K562 (cell line): ENCODE data around the gene KRT71. TPM values are rescaled to one million over a fixed set of nuclear protein-coding genes. Genes with fewer than 3 reads are reported as not detected.

Source experiments
- ATAC-seq: fragments of 200-7000 bp; cut with Tn5 transposase; 3 replicates; pipeline ENCODE4 v1.9.1; 2020; ENCODE audit warnings: moderate library complexity
- BruUV-seq: library from RNA; stranded (reverse); fragments of 400-500 nt; replicated peaks from 2 replicates; lab custom pipeline; 2021; lab: Mats Ljungman, UMichigan
- CTCF ChIA-PET: fragments of 300-600 bp; formaldehyde crosslinking; extraction: SDS; loops from one replicate; lab custom pipeline; 2021; ENCODE audit warnings: low intra/inter-chr PET ratio; lab: Yijun Ruan, JAX
- POLR2A ChIA-PET: fragments of 300-600, 350-650 bp; sonication (Branson Sonifier 250); formaldehyde crosslinking; extraction: SDS; loops from one replicate; lab custom pipeline; 2021; ENCODE audit warnings: antibody characterized with exemption, inconsistent platforms; lab: Yijun Ruan, JAX
- DNase-seq, 4 experiments: peaks; one replicate each; pipeline versions ENCODE4 v3.0.0 to v3.0.0-alpha.2; 2011 to 2018; ENCODE audit warnings: low spot score in 3 of 4, mixed read lengths in 3 of 4; ENCODE audit errors: extremely low read depth in 1 of 4
- FAIRE-seq: peaks from 2 replicates; lab custom pipeline; 2011; peaks lifted over from hg19 to GRCh38; lab: Jason Lieb, UNC
- H2AFZ ChIP-seq: 2 replicates; pipeline ENCODE4 v1.6.0; 2011; ENCODE audit warnings: low read depth, low read length, control low read depth, inconsistent platforms
- H3K27ac ChIP-seq: fragments of 200-600 bp; 3 replicates; pipeline ENCODE4 v1.8.0; 2011; ENCODE audit warnings: low read depth, mild to moderate bottlenecking, control low read depth, inconsistent platforms, low read length, moderate library complexity, mixed read lengths; ENCODE audit errors: extremely low read depth
- H3K27me3 ChIP-seq, 2 experiments: fragments of 300-600 bp in 1 of 2; 2 replicates in 1 of 2; 3 replicates in 1 of 2; pipeline versions ENCODE4 v1.6.0 to v1.8.0; 2011; ENCODE audit warnings: inconsistent platforms in 2 of 2, low read length in 2 of 2, mild to moderate bottlenecking in 1 of 2, mixed read lengths in 1 of 2, moderate library complexity in 1 of 2; ENCODE audit not compliant: control insufficient read depth in 2 of 2, insufficient read depth in 2 of 2
- H3K36me3 ChIP-seq: fragments of 300-600 bp; 3 replicates; pipeline ENCODE4 v1.8.0; 2011; ENCODE audit warnings: mild to moderate bottlenecking, low read length, inconsistent platforms; ENCODE audit not compliant: control insufficient read depth, insufficient read depth
- H3K4me1 ChIP-seq, 2 experiments: fragments of 200-600 bp in 1 of 2; replicated peaks in 1 of 2; 2 replicates in 1 of 2; 3 replicates in 1 of 2; pipeline versions ENCODE4 v1.5.1 to v1.8.0; 2011; ENCODE audit warnings: inconsistent platforms in 2 of 2, low read length in 2 of 2, mild to moderate bottlenecking in 1 of 2, mixed read lengths in 1 of 2, moderate library complexity in 1 of 2; ENCODE audit not compliant: control insufficient read depth in 2 of 2, insufficient read depth in 2 of 2
- H3K4me2 ChIP-seq: 2 replicates; pipeline ENCODE4 v1.6.1; 2011; ENCODE audit warnings: low read length, control low read depth, inconsistent platforms, mixed read lengths; ENCODE audit not compliant: insufficient read depth
- H3K4me3 ChIP-seq: fragments of 200-600 bp; sonication (generic), shearing (Covaris generic); 2 replicates; pipeline ENCODE4 v1.5.1; 2016; ENCODE audit warnings: control low read depth, inconsistent platforms
- H3K79me2 ChIP-seq: fragments of 200-600 bp; 3 replicates; pipeline ENCODE4 v1.8.0; 2011; ENCODE audit warnings: low read length, inconsistent platforms; ENCODE audit not compliant: control insufficient read depth, insufficient read depth
- H3K9ac ChIP-seq, 2 experiments: 2 replicates each; pipeline versions ENCODE4 v1.6.0 to v1.6.1; 2011; ENCODE audit warnings: low read depth in 2 of 2, low read length in 2 of 2, control low read depth in 1 of 2, inconsistent platforms in 1 of 2, mild to moderate bottlenecking in 1 of 2, mixed read lengths in 1 of 2; ENCODE audit not compliant: insufficient read depth in 1 of 2
- H3K9me1 ChIP-seq: one replicate; pipeline ENCODE4 v1.6.0; 2011; ENCODE audit warnings: inconsistent platforms, mild to moderate bottlenecking, low read length, moderate library complexity; ENCODE audit not compliant: control insufficient read depth, insufficient read depth
- H3K9me3 ChIP-seq: replicated peaks from 2 replicates; pipeline ENCODE4 v1.5.1; 2011; ENCODE audit warnings: low read depth, low read length, inconsistent platforms; ENCODE audit not compliant: control insufficient read depth, insufficient read depth
- H4K20me1 ChIP-seq: replicated peaks from 2 replicates; pipeline ENCODE4 v1.6.1; 2011; ENCODE audit warnings: low read length, inconsistent platforms, mixed read lengths; ENCODE audit not compliant: control insufficient read depth, insufficient read depth
- DIDO1 ChIP-seq: fragments of 450-650 bp; IDR thresholded peaks from 2 replicates; pipeline ENCODE4 v1.6.1; 2016; ENCODE audit warnings: low read depth, missing biosample characterization, missing genetic modification characterization
- E2F1 ChIP-seq: sonication (generic); formaldehyde crosslinking; IDR thresholded peaks from 2 replicates; pipeline ENCODE4 v1.8.1; 2023; ENCODE audit warnings: mild to moderate bottlenecking, missing genetic modification reagents, moderate library complexity
- HDAC6 ChIP-seq: IDR thresholded peaks from 2 replicates; pipeline ENCODE4 v1.6.1; 2012; ENCODE audit warnings: low read depth, mild to moderate bottlenecking, control low read depth, inconsistent platforms, low read length, moderate library complexity
- HOXB6 ChIP-seq: fragments of 250-450 bp; sonication (Bioruptor Pico); IDR thresholded peaks from 2 replicates; pipeline ENCODE4 v1.5.1; 2022; ENCODE audit warnings: mild to moderate bottlenecking, borderline replicate concordance
- SAFB2 ChIP-seq: fragments of 200-400 bp; formaldehyde crosslinking; IDR thresholded peaks from 2 replicates; pipeline ENCODE4 v1.6.1; 2018; ENCODE audit warnings: borderline replicate concordance, low read length, low read depth, moderate library complexity; ENCODE audit not compliant: severe bottlenecking
- SMARCC2 ChIP-seq: fragments of 450-650 bp; IDR thresholded peaks from 2 replicates; pipeline ENCODE4 v1.6.1; 2017; ENCODE audit warnings: antibody characterized with exemption, moderate library complexity, mild to moderate bottlenecking, low read depth
- ZNF395 ChIP-seq: fragments of 200-800 bp; sonication (Bioruptor generic); IDR thresholded peaks from 2 replicates; pipeline ENCODE4 v1.6.1; 2017; ENCODE audit warnings: missing genetic modification characterization, missing compliant biosample characterization
- ZNF407 ChIP-seq: fragments of 450-650 bp; IDR thresholded peaks from 2 replicates; pipeline ENCODE4 v1.6.1; 2016; ENCODE audit warnings: low read depth
- ZSCAN32 ChIP-seq: fragments of 450-650 bp; formaldehyde crosslinking; IDR thresholded peaks from 2 replicates; pipeline ENCODE4 v1.4.0; 2020; ENCODE audit warnings: mild to moderate bottlenecking, moderate library complexity
- WGBS: fragments of 100-300 bp; shearing (Covaris generic); methylation state at CpG from one replicate; pipeline ENCODE4 v1.1.6; 2016; ENCODE audit warnings: low coverage, mixed read lengths; ENCODE audit not compliant: insufficient coverage; ENCODE audit errors: missing lambda C conversion rate; 5-methylcytosine and 5-hydroxymethylcytosine counted together
- in situ Hi-C: fragments of 300-500 bp; cut with MboI; formaldehyde crosslinking; loops from 4 replicates; pipeline ENCODE4 v1.15.0; 2018; ENCODE audit warnings: inconsistent platforms, mixed read lengths
- intact Hi-C: fragments of 100-400 bp; cut with micrococcal nuclease; formaldehyde crosslinking; loops from 2 replicates; pipeline ENCODE4 v1.14.2; 2022
- polyA plus RNA-seq, 8 experiments: library from polyadenylated mRNA; depleted of rRNA in 4 of 8; stranded (reverse) in 5 of 8; unstranded in 3 of 8; fragments of >200 nt; fragmentation: Nextera tagmentation in 2 of 8; fragmentation: Illumina TruSeq in 1 of 8; extraction: Ambion mirVana in 2 of 8; extraction: Trizol in 1 of 8; gene quantifications; 2 replicates each; pipeline versions ENCODE4 v1.2.1 to v1.2.3, GENCODE V29; 2011 to 2014; ENCODE audit warnings: inconsistent platforms in 1 of 8, missing spikeins in 1 of 8
- total RNA-seq, 7 experiments: library from RNA; depleted of rRNA in 6 of 7; stranded (reverse); fragments of >200 nt in 6 of 7; fragmentation: Illumina TruSeq in 2 of 7; extraction: Trizol in 2 of 7; gene quantifications; 2 replicates each; pipeline versions ENCODE4 v1.2.1 to v1.2.3, GENCODE V29; 2011 to 2021; ENCODE audit warnings: low replicate concordance in 1 of 7

The KRT71 gene
- total and polyA plus RNA-seq, 9 of the 15 experiments (the other 6 are each of a cell fraction or from before 2014, with no cell fraction given): not detected

GRCh38 chr12:52575948-52576347, 23.0 kb upstream of the KRT71 start (continued):
- no peak for TF ChIP-seq HDAC6

GRCh38 chr12:52575256-52575655, 22.3 kb upstream of the KRT71 start:
- Histone ChIP-seq H3K4me3 (no peak overlapping the region), H3K9me1 (no peaks in the 10 kb centered on the region), H3K36me3 (no peaks in the 10 kb centered on the region), H3K4me1 (peaks cover 0 to 3% of the 10 kb centered on the region in 2 experiments; a peak in 1 of 5 replicates), H4K20me1 (peaks cover 14% of the 10 kb centered on the region; the same call in 1 of the 2 replicates), H3K4me2 (no peak overlapping the region), H2AFZ (no peak overlapping the region), H3K9ac (no peak overlapping the region), H3K27ac (no peak overlapping the region), H3K27me3 (peaks cover 42 to 75% of the 10 kb centered on the region in 2 experiments), H3K79me2 (no peaks in the 10 kb centered on the region), H3K9me3 (no peaks in the 10 kb centered on the region)
- in situ Hi-C loops (no loop called here), intact Hi-C loops (no loop called here)
- WGBS: 0% methylated on average over 8 of the region's 9 CpGs
- DNase-seq (no peak), FAIRE-seq (no peak), ATAC-seq (no peak)
- CTCF ChIA-PET: no interaction called here
- POLR2A ChIA-PET: interaction anchor here (0.6 to 1.4 kb wide), 3 partner anchors 290 to 298 kb away, joined by 3 to 8 read pairs (median 3); no protein-coding TSS in a partner anchor
- BruUV-seq: no TSS peak
- no peak for TF ChIP-seq SAFB2
- TF ChIP-seq ZNF395 (CRISPR knock-in tag): no peak
- no peak for TF ChIP-seq DIDO1
- TF ChIP-seq ZSCAN32 (CRISPR knock-in tag): no peak
- no peak for TF ChIP-seq E2F1 (CRISPR knock-in tag)
- no peak for TF ChIP-seq SMARCC2
- TF ChIP-seq HOXB6 (CRISPR knock-in tag): no peak
- no peak for TF ChIP-seq ZNF407
